ENCODE measurements around the gene C2CD4A.

C2CD4A gene

GRCh38 chr15:62060113-62060895 is 6.5 kb upstream of the C2CD4A start, which contains the start of gene VPS13C:
Gene VPS13C (minus strand): TSS chr15:62060447. CDS start chr15:62060374, 73 bp downstream.
- peak within 1 kb of the TSS; percentile 88 for H3K4me3 ChIP-seq (replicated peaks; ENCODE audit: low read depth, low read length)
- DNase-seq (ENCODE audit: extremely low read depth, low read depth) = peak; percentile 70
- peak; percentile 62 for TF ChIP-seq CTCF (IDR thresholded peaks at IDR 0.05; ENCODE audit: low read depth, low read length, missing control alignments)

- DNase-seq (ENCODE audit: extremely low read depth, low read depth) = no peak
- peak overlapping the region; percentile 88 for H3K4me3 ChIP-seq (replicated peaks; ENCODE audit: low read depth, low read length)
- no peak for TF ChIP-seq CTCF (IDR thresholded peaks at IDR 0.05; ENCODE audit: low read depth, low read length, missing control alignments)
Measured at GRCh38 chr15:62060896-62061280, 5.9 kb upstream of the C2CD4A start.

- no peak for DNase-seq (ENCODE audit: extremely low read depth, low read depth)
- no peak overlapping the region for H3K4me3 ChIP-seq (replicated peaks; ENCODE audit: low read depth, low read length)
- no peak for TF ChIP-seq CTCF (IDR thresholded peaks at IDR 0.05; ENCODE audit: low read depth, low read length, missing control alignments)
Measured at GRCh38 chr15:62063825-62064635, 2.7 kb upstream of the C2CD4A start.

DNA sequence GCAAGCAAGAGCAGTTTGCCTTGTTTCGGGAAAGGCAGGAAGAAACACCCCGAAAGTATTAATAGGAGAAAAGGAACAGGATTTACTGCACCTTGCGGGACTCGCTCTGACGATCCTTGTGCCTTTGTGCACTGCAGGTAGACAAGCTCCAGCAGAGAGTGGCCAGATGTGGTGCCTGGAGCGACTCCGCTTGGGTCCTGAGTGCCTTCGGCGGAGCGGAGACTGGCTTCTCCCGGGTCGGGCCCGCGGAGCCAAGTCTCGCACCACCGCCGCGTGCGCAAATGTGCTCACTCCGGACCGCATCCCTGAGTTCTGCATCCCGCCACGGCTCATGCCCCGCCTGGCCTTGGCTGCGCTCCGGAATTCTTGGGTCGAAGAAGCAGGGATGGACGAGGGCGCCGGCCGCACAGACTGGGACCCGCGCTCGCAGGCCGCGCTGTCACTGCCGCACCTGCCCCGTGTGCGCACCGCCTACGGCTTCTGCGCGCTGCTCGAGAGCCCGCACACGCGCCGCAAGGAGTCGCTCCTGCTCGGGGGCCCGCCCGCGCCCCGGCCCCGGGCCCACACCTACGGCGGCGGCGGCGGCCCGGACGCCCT is 769 bp downstream of the C2CD4A start:
- no peak for TF ChIP-seq CTCF (IDR thresholded peaks at IDR 0.05; ENCODE audit: low read depth, low read length, missing control alignments)
- no peak for DNase-seq (ENCODE audit: extremely low read depth, low read depth)
- H3K4me3 ChIP-seq (replicated peaks; ENCODE audit: low read depth, low read length) = peak overlapping the region; percentile 10; the same call in 1 of the 2 replicates

- H3K4me3 ChIP-seq (replicated peaks; ENCODE audit: low read depth, low read length) = peak overlapping the region; percentile 22; the same call in 1 of the 2 replicates
- TF ChIP-seq CTCF (IDR thresholded peaks at IDR 0.05; ENCODE audit: low read depth, low read length, missing control alignments) = peak; percentile 2
- no peak for DNase-seq (ENCODE audit: extremely low read depth, low read depth)
Measured at GRCh38 chr15:62068071-62068809, 1.5 kb downstream of the C2CD4A start.

GRCh38 chr15:62068810-62069167 is 2.0 kb downstream of the C2CD4A start:
- peak; percentile 1 for TF ChIP-seq CTCF (IDR thresholded peaks at IDR 0.05; ENCODE audit: low read depth, low read length, missing control alignments)
- H3K4me3 ChIP-seq (replicated peaks; ENCODE audit: low read depth, low read length) = peak overlapping the region; percentile 22; the same call in 1 of the 2 replicates
- no peak for DNase-seq (ENCODE audit: extremely low read depth, low read depth)
